HL-60 (cell line): Measurements from ENCODE around the gene PCDHA6.
A peak's percentile ranks its signal among the peaks of the same experiment; 100 is the strongest.

ENCODE experiments used
- DNase-seq, 2 experiments: peaks; one replicate each; pipeline ENCODE4 v3.0.0-alpha.2; 2010 to 2020; ENCODE audit warnings: low read depth in 1 of 2, low spot score in 1 of 2
- H3K27ac ChIP-seq: fragments of 250-450 bp; sonication (Bioruptor Pico); replicated peaks from 2 replicates; pipeline ENCODE4 v1.5.1; 2020; ENCODE audit warnings: mild to moderate bottlenecking, moderate library complexity
- H3K27me3 ChIP-seq: fragments of 250-450 bp; sonication (Bioruptor Pico); 2 replicates; pipeline ENCODE4 v1.5.1; 2021; ENCODE audit warnings: mild to moderate bottlenecking, moderate library complexity; ENCODE audit not compliant: insufficient read depth, poor library complexity, severe bottlenecking
- H3K4me3 ChIP-seq: replicated peaks from 2 replicates; pipeline ENCODE4 v1.5.1; 2011; ENCODE audit warnings: mild to moderate bottlenecking, control low read depth, low read length; ENCODE audit not compliant: insufficient read depth
- CTCF ChIP-seq: IDR thresholded peaks from one replicate; pipeline ENCODE4 v1.5.1; 2011; ENCODE audit warnings: low read length, control low read depth, inconsistent platforms; ENCODE audit not compliant: insufficient read depth
- GABPA ChIP-seq: IDR thresholded peaks from 2 replicates; pipeline ENCODE4 v1.6.1; 2012; ENCODE audit warnings: low read depth
- POLR2AphosphoS5 ChIP-seq: IDR thresholded peaks from 2 replicates; pipeline ENCODE4 v1.6.1; 2012; ENCODE audit warnings: low read depth
- SPI1 ChIP-seq: IDR thresholded peaks from 2 replicates; pipeline ENCODE4 v1.6.1; 2012; ENCODE audit warnings: low read depth, mild to moderate bottlenecking, borderline replicate concordance
- long read RNA-seq: library from polyadenylated mRNA; unstranded; transcript quantifications from one replicate; pipeline ENCODE4 v2.0.0, GENCODE V29; 2020
- TF ChIP-seq, protein P1 (sequence below): IDR thresholded peaks from 2 replicates; pipeline ENCODE4 v1.6.1; 2012; ENCODE audit warnings: low read depth; ENCODE audit not compliant: insufficient replicate concordance

PCDHA6 gene
- long read RNA-seq = 0 reads

DNA sequence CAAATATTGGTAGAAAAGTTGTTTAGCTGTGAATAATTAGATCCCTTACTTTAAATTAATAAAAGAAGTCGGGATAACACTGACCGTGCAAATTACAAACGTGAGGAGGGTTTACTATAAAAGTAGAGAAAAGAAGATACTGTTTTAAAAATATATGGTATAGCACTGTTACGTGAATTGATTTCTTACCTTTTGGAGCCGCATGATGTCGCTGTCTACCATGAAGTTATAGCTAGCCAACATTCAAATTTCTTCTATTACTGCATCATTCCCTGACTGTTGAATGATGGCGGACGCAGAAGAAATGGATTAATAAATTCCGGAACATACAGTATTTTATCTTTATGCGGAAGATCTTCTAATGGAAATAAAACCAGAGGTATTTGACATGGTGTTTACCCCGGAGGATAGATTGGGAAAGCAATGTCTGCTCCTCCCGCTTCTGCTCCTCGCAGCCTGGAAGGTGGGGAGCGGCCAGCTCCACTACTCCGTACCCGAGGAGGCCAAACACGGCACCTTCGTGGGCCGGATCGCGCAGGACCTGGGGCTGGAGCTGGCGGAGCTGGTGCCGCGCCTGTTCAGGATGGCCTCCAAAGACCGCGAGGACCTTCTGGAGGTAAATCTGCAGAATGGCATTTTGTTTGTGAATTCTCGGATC, at the start of gene PCDHA6:
Gene PCDHA6, plus strand, starts transcription at position 257 of the 658 bp plus-strand sequence. Its CDS starts 132 bp downstream, at position 389.
- Histone ChIP-seq H3K27me3 (peaks cover 5% of the 10 kb centered on the region), H3K27ac (no peak within 1 kb of the TSS), H3K4me3 (no peak within 1 kb of the TSS)
- no peak for DNase-seq
- TF ChIP-seq, protein P1, sequence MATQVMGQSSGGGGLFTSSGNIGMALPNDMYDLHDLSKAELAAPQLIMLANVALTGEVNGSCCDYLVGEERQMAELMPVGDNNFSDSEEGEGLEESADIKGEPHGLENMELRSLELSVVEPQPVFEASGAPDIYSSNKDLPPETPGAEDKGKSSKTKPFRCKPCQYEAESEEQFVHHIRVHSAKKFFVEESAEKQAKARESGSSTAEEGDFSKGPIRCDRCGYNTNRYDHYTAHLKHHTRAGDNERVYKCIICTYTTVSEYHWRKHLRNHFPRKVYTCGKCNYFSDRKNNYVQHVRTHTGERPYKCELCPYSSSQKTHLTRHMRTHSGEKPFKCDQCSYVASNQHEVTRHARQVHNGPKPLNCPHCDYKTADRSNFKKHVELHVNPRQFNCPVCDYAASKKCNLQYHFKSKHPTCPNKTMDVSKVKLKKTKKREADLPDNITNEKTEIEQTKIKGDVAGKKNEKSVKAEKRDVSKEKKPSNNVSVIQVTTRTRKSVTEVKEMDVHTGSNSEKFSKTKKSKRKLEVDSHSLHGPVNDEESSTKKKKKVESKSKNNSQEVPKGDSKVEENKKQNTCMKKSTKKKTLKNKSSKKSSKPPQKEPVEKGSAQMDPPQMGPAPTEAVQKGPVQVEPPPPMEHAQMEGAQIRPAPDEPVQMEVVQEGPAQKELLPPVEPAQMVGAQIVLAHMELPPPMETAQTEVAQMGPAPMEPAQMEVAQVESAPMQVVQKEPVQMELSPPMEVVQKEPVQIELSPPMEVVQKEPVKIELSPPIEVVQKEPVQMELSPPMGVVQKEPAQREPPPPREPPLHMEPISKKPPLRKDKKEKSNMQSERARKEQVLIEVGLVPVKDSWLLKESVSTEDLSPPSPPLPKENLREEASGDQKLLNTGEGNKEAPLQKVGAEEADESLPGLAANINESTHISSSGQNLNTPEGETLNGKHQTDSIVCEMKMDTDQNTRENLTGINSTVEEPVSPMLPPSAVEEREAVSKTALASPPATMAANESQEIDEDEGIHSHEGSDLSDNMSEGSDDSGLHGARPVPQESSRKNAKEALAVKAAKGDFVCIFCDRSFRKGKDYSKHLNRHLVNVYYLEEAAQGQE = no peak
- TF ChIP-seq SPI1 (no peak), POLR2AphosphoS5 (no peak), CTCF (no peak), GABPA (no peak)

- no peaks in the 10 kb centered on the region for H3K27me3 ChIP-seq
- H3K27ac ChIP-seq = no peak overlapping the region
- no peak overlapping the region for H3K4me3 ChIP-seq
- DNase-seq = no peak
- TF ChIP-seq POLR2AphosphoS5 (no peak), SPI1 (no peak), GABPA (no peak), CTCF (no peak)
- TF ChIP-seq, protein P1 = no peak
These were observed 47.2 kb upstream of the PCDHA6 start for GRCh38 chr5:140780512-140780911.

DNA sequence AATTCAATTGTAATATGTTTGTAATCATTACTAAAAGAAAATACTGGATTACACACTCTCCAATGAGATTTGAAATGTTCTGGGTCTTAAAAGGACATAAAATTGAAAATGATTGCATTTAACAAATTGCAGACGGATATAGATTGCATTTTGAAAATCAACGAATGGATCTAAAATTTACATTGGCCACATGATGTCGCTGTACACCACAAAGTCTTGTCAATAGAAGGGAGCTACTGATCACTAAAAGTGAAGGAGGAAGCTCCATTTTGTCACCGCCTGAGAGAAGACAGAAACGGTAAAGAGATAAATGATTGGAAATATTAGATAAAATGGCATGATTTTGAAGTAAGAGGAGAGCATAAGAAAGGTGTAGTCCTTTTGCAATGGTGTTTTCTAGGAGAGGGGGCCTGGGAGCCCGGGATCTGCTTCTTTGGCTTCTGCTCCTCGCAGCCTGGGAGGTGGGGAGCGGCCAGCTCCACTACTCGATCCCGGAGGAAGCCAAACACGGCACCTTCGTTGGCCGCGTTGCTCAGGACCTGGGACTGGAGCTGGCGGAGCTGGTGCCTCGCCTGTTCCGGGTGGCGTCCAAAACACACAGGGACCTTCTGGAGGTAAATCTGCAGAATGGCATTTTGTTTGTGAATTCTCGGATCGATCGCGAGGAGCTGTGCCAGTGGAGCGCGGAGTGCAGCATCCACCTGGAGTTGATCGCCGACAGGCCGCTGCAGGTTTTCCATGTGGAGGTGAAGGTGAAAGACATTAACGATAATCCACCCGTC, 41.7 kb upstream of the PCDHA6 start, which contains the start of gene PCDHA1:
Gene PCDHA1, plus strand, starts transcription at position 236 of the 782 bp plus-strand sequence.
- no peak for TF ChIP-seq CTCF
- no peak for TF ChIP-seq GABPA
- TF ChIP-seq, protein P1 = no peak
- TF ChIP-seq SPI1 = no peak
- TF ChIP-seq POLR2AphosphoS5 = no peak
- H3K27me3 ChIP-seq = no peaks in the 10 kb centered on the region
- no peak within 1 kb of the TSS for H3K4me3 ChIP-seq
- no peak within 1 kb of the TSS for H3K27ac ChIP-seq
- DNase-seq = peak in 1 of 2 experiments; percentile 53
